NCI-H1436 (cell line): ENCODE measurements around the gene CYP24A1.
"Not testable (repeated sequence)": the region's sequence is repeated elsewhere in the genome, so short reads cannot be mapped to it uniquely, and the experiment has no call there.

Experiments
- DNase-seq: peaks from one replicate; lab custom pipeline; 2025; lab: John Stamatoyannopoulos, UW

CYP24A1 gene

DNA sequence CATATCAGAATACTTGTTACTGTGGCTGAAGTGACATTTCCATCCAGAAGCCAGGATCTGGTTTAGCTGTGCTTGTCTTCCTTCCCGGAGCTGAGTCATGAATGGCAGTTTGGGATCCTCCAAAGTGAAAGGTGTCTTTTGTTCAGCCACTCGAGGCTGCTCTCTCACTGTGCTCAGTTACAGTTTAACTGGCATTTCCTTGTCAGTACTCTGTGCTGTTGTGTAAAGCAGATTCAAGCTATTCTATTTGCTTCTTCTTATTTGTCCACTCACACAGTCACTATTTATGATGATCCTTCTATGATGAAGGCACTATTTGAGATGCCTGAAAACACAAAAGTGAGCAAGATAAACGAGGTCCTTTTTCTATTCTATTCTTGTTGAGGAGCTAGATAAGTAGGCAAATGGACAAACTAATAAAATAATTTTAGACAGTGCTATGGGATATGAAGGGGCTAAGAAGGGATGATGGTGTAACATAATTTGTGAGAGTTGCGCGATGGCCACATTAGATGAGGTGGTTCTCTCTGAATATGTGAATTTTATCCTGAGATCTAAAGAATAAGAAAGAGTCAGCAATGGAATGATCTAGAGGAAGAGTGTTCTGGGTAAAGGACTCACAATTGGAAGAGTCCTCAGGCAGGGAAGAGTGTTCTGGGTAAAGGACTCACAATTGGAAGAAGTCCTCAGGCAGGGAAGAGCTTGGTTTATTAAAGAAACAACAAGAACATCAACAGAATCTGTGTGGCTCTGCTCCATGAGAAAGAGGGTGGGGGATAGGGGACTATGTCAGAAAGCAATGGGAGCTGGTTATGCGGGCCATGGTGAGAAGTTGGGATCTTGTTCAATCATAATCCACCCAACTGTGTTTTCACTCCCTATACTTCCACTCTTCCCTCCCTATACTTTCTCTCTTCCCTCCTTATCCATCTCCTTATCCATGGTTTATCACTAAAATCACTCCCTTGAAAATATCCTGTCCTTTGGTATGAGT, 40.1 kb downstream of the CYP24A1 start:
- no peak for DNase-seq

DNA sequence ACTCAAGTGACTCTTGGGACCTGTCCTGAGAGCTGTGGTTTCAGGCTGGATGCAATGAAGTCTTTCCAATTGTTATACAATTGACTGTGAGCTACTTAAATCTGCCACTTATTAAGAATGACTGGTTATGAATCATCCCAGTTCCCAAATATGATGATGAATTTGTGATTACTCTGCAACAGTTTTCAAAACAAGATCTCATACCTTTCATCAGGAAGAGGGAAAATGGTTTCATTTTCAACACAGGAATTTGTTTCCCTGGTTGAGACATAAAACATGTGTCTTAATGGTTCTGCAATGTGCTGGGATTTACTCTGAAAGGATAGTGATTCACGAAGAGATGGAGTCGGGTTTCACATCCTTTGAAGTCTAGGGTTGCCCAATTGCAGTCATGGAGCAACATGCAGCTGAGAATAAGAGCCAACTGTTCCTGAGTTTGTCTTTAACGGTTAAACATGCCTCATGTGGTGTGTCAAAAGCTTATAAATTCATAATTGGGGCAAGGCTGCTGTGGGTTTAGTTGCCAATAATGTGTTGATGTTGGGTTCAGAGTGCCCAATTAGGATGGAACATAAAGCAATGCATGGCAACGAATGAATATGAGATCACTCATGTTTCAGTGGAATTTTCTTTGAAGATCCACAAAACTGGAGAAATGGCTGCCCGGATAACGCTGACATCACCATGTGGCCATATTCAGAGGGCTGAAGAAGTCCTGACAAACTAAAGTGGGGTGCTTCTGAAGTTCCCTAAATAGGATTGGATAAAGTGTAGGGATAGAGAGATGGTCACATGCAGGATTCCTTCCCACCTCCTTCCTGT, 41.0 kb downstream of the CYP24A1 start:
- DNase-seq = no peak

DNA sequence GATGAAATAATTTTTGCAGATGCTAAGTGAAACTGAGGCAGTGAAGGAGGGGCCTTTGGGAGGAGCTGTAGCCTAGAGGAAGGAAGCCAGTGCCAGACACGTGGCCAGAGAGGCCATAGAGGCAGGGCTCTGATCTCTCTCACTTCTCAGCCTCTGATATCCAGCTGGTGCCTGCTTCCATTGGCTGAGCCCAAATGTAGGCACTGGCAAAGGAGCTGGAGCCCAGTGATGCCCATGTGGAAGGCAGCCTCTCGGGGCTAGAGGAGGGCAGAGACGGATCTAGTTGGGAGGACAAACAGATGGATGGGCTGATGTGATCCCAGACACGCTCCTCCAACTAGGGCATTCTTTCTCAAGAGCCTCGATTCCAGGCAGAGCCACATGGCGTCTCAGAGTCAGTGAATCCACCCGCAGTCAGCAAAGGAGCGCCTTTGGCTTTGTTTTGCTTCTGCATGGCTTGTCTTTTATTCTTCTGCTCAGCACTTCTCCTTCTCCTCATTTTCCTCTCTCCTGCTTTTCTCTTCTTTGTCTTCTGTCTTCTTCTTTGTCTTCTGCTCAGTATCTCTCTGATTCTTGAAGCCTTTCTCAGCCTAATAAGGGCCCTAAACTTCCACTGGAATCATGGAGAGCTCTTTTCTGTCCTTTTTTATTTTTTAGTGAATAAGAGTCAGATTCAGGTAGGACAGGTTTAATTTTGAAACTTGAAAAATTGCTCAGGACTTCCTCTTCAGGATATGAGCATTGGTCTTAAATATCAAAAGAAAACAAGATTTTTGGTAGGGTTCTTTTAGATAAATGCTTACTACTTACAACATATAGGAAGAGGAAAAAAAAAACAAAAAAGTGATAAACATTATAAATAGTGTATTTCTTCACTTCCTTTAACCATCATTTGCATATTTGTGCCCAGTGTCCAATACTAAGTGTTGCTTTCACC, 41.8 kb downstream of the CYP24A1 start:
- DNase-seq = no peak

DNA sequence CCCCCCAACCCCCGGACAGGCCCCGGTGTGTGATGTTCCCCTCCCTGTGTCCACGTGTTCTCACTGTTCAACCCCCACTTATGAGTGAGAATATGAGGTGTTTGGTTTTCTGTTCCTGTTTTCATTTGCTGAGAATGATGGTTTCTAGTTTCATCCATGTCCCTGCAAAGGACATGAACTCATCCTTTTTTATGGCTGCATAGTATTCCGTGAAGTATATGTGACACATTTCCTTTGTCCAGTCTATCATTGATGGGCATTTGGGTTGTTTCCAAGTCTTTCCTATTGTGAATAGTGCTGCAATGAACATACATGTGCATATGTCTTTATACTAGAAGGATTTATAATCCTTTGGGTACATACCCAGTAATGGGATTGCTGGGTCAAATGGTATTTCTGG, 42.7 kb downstream of the CYP24A1 start:
- not testable (repeated sequence) for DNase-seq

DNA sequence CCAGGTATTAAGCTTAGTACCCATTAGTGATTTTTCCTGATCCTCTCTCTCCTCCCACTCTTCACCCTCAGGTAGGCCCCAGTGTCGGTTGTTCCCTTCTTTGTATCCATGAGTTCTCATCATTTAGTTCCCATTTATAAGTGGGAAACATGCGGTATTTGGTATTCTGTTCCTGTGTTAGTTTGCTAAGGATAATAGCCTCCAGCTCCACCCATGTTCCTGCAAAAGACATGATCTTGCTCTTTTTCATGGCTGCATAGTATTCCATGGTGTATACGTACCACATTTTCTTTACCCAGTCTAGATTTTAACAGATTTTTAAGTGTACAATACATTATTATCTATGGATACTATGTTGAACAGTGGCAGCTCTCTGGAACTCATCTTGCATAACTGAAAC, 44.4 kb downstream of the CYP24A1 start:
- no peak for DNase-seq

DNA sequence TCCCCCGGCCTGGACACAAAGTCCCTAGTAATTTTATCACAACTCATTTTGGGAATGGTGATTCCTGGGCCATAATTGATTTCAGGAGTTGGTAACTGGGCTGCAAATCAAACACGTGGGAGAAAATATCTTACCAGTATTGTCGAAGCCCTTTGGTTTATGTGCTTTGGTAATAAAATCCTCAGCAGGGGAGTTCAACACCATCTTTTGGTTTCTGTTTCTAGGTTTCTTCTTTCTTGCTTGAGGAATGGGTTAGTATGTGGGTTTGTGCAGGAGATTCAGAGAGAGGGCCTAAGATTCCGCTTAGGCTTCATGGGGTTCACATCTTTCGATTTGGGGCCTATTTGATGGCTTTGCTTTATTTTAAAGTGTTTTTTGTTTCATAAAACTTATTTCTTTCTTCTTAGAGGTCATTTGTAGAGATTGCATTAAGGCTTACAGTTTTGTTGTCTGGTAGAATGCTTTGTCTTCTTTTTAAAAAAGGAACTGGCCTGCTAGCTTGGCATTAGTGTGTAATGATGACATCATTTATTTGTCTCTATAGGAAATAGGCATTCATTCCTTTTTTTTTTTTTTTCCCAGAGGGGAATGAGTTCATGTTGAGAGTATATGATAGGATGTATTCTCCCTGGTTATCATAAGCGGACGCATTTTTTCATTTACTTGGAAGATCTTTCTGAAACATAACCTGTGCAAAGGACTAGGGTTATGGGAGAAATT, 45.8 kb downstream of the CYP24A1 start:
- no peak for DNase-seq

DNA sequence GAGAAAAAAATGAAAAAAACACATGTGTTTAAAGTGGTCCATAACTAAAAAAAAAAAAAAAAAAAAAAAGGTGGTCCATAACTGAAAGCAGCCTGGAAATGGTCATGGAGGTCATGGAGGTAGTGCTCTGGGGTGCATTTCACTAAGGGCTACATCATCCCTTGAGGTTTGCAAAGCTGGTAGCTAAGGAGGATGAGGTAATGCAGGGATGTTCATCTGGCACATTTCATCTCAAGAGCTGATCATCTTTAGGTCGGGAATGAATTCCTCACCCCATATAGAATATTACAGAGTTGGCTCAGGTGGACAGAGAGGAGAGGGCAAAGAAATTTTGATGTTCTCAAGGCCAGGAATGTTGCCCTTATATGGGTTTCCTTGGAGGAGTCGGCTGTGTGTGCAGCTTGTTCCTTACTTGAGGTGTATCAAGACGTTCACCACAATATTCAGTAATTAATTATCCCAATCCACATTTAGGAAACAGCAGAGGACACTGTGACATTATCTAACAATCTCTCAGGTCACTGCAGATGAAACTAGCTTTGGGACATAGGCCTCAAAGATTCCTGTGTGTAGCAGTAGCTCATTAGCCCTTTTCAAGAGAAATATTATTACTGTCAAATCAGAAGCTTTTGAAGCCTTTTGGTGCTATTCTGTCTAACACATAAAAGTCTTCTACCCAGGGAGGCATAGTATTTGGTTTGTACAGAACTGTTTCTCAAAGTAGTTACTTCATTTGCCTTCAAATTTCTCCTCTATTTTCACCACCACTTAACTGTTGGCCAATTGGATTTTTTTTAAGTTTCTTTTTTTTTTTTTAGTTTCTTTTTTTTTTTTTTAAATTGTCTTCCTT, 46.8 kb downstream of the CYP24A1 start:
- no peak for DNase-seq

DNA sequence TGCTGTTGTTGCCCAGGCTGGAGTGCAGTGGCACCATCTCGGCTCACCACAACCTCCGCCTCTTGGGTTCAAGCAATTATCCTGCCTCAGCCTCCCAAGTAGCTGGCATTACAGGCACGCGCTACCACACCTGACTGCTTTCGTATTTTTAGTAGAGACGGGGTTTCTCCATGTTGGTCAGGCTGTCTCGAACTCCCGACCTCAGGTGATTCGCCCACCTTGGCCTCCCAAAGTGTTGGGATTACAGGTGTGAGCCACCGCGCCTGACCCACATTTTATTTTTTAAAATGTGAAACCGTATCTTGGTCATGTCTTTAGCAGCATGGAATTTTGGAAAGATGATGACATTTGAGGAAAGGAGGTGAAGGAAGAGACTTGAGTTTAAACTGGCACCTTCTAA, 47.5 kb downstream of the CYP24A1 start:
- DNase-seq = not testable (repeated sequence)

DNA sequence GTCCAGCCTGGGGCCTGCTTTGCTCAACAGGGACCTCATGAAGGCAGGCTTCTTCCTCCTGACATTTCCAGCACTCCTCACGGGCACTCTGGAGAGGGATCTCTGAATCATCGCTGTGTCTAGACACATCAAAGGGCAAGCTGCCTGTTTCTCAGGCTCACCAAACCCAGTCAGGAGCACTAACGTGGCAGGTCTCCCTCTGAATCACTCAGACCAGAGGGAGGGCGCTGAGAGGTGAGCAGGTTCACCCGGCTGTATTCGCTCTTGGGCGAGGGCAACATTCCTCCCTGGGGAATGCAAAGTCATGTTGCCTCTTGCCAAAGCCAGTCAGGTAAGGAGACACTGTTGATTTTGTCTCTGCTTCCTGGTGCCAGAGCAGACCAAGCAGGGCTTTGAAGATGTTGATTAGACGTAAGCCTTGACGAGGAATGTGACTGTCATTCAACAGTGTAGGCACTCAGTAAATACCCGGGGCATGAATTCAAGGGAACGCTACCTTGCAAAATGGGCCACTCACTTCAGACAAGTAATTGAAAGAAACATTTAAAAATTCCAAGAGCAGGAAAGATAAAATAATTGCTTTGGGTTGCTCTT, 50.1 kb downstream of the CYP24A1 start:
- no peak for DNase-seq

DNA sequence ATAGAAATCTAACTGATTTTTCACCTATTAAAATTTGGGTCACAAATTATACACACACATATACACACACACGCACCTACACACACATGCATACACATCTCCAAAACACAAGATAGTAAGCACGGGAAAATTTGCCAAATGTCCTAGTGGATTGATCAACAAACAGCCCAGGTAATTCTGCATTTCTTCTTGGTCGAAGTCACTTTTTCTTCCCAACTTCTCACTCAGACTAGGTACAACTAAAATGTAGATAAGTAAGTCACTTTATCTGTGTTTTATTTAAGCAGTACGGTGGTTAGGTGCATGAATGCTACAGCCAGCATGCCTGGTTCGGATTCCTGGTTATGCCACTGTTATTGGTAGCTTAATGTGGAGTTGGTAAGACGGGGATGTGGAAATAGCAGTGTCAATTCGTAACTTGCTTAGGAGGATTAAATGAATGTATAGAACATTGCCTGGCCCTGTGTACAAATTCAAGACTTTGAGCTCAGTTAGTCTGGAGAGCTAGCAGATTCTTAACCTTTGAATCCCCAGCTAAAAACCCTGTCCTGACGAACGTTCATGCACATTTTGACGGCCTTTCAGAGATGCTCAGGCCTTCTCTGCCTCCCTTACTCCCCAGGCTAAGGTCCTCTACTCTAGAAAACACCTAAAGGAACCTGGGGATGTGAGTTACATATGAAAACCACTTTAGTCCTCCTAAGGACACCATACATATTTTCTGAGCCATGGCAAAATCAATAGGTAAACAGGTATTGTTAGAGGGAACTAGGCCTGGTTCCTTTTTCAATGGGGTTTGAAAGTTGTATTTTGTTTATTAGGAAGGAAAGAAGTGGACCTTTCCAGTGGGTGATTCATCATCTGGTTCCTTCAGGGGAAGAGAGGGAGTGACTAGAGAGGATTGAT, 50.9 kb downstream of the CYP24A1 start:
- no peak for DNase-seq

DNA sequence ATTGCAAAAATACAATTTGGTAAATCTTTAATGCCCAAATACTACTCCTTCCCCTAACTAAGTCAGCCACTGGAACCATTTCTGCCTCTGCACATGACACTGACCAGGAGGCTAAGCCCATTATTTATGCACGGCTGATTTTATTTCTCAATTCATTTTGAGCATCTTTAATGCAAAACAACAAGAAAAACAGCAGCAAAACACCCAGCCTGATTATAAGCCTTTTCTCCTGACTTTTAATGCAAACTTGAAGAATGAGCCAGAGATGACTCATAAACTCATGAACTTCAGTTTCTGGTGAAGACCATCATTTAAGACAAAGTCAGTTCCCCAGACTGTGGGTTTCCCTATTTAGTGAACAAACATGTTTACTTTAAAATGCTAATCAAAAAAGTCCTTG, 51.6 kb downstream of the CYP24A1 start:
- DNase-seq = no peak

DNA sequence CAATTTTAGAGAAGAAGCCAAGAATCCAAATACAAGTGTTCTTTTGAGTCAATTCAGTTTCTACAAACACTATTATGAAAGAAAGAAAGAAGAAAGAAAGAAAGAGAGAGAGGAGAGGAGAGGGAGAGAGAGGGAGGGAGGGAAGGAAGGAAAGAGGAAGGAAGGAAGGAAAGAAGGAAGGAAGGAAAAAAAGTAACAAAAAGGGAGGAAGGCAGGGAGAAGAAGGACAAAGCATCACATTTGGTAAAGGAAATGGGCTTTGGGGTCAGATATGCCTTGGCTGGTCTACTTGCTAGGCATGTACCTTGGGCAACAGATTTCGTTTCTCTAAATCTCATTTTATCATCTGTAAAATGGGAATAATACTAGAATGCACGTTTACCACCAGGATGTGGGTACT, 54.0 kb downstream of the CYP24A1 start:
- DNase-seq = no peak

DNA sequence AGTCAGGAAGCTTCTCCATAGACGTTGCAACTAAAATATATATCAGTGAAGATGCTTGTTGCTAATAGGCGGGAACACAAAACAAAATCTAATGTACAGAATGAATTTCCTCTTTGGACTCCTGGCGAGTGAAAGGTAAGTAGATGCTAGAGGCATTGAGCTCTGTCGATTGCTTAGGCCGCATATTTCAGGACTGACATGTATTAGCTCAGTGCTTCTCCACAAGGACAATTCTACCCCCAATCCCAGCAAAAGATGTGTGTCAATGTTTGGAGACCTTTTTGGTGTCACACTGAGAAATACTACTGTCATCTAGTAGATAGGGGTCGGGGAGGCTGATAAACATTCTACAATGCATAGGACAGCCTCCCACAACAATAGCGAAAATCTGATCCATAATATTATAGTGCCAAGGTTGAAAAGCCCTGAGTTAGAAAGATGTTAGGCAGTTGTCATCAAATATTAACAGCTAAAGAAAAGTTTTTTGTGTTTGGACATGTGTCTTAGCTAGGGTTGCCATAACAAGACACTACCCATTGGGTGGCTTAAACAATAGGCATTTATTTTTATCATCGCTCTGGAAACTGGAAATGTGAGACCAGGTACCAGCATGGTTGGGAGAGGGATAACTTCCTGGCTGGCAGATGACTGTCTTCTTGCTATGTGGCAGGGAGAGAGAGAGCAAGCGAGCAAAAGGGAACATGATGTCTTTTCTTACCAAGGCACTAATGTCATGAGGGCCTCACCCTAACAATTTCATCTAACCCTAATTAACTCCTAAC, 55.4 kb downstream of the CYP24A1 start:
- DNase-seq = no peak

DNA sequence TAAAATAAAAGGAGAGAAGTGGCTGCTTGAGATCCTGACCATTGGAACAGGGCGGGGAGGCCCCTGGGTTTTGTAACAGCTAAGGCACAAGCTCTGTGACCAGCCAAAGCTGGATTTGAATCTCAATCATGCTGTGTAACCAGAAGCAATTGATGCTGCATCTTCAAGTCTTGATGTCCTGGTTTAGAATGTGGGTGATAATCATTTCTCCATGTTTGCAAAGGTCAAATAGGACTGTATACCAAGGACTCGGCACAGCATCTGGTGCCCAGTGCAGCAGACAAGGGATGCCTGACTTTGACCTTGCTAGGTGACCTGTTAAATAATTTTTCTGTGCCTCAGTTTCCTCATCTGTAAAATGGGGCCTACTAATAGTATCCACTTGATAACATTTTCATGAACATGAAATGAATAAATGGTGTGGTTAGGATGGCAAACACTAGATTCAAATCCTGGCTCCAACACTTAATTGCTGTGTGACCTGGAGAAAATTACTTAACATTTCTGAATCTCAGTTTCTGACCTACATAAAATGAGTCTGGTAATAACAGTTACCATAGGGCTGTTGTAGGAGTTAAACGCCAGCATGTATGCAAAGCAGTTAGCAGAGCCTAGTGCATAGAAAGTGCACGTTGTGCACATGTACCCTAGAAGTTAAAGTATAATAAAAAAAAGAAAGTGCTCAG, 57.1 kb downstream of the CYP24A1 start:
- no peak for DNase-seq

DNA sequence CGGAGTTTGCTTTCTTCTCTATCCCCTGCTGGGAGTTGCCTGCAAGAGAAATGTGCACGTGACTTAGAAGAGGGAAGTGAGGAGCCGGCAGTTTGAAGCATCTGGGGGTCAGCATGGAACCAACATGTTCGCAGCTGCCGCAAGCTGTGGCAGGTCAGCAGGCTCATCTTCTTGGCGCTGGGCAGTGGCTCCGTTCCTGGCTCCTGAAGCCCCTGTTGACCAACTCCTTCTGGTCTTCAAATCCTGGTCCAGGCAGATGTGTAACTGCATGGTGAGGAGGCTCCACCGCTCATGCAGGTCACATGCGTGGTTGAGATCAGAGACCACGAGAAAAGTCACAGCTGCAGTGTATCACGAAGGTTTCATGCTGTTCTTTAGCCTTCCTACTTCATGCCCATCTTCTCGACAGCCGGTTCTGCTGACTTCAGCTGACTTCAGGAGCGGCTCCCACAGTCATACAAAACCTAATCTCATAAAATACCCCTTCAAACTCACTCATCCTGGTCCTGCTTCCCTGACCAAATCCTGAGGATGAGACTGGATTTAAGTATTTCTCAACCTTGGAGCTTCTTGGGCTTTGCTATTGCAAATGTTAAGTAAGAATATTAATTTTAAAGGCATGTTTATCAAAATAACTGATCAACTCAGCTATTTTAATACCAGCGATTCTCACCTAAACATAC, 58.5 kb downstream of the CYP24A1 start:
- no peak for DNase-seq

DNA sequence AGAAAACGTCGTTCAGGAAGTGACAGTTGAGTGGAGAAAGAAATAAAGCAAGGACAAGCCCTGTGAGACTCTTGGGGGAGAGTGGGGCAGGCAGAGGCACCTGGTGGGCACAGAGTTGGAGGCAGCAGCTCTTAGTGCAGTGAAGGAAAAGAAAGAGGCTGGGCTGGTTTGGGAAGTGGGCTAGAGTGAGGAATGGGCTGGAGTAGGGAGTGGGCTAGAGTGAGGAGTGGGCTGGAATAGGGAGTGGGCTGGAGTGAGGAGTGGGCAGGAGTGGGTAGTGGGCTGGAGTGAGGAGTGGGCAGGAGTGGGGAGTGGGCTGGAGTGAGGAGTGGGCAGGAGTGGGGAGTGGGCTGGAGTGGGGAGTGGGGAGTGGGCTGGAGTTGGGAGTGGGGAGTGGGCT, 59.7 kb downstream of the CYP24A1 start:
- no peak for DNase-seq

DNA sequence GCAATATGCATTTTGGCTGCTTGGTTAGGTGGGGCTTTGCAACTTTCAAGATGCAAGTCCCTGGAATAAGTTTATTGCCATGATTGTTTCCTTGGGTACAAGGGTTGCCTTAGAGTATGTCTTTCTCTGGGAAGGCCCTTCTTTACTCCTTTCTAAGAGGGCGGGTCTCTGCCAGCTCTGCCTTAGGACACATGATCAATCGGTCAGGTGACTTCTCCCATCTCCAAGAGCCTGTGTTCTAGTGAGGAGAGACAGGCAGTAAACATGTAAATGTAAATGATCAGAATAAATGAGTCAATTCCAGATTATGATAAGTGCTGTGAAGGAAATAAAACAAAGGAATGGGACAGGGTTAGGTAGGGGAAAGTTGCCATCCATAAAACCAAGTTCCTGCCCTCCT, 60.2 kb downstream of the CYP24A1 start:
- DNase-seq = no peak
